GM19324 (cell line): Measurements from ENCODE around the gene STX3.
"Not testable (repeated sequence)": the region's sequence is repeated elsewhere in the genome, so short reads cannot be mapped to it uniquely, and the experiment has no call there.

Source experiments
- ATAC-seq: cut with Tn5 transposase; IDR thresholded peaks from one replicate; pipeline ENCODE4 v1.9.1; 2021; ENCODE audit warnings: mild to moderate bottlenecking, moderate library complexity; ENCODE audit not compliant: unreplicated experiment, low FRiP score

The STX3 gene

DNA sequence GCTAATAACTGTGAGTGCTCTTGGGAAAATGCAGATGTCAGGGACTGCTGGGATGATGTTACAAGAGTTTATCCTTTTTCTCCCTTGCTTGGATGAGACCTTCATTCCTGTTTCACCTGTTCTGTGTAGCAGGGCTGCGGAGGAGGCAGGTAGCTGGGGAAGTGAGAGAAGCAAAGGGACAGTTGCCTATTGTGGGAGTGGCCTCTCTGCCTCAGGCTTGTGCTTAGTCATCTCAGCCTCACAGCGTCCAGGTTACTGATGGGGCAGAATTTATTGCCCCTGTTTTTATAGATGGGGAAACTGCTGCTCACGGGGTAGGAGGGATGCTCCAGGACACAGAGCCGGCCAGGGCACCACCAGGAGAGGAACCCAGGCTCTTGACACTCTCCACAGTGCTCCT, 1.7 kb downstream of the STX3 start:
- ATAC-seq = no peak

DNA sequence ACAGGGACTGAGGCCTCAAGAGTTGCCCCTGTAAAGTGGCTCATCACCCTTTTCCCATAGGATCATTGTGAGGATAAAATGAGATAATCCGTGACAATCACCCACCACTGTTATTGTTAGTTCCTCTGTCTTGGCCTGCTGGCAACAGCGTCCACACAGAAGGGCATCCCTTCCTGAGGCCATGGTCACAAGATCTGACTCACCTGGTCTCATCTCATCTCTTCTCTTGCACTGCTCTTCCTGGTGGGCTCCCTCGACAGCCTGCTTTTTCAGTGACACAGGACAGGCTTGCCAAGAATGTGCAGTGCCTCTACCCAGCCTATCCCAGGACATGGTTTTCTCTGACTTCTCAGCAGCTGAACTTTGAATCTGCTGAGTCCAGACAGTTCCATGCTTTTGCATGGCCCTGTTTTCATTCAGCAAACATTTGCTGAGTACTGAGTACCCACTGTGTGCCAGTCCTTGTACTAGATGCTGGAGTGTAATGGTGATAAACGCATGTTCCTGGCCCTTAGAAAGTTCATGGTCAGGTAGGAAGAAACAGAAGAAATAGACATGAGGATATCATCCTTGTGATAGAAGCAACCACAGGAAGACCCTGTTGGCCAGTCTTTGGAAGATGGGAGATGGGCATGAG, 3.3 kb downstream of the STX3 start:
- no peak for ATAC-seq

DNA sequence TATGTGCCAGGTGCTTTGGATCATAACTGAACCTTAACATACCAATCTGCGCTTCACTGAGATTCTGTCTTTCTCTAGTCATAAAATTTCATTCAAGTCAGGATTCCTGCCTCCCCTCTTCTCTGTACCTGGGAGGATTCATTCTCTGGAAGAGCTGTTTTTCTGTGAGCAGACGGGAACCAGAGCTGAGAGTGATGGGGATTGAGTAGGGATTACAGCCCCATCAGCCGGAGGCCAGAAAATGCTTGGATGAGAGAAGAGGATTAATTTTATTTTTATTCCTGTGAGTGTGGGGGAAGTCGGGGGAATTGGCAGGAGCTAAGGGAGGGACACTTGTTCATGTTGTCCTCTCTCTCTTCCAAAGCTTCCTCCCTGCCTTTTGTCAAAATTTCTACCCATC, 4.7 kb downstream of the STX3 start:
- no peak for ATAC-seq

DNA sequence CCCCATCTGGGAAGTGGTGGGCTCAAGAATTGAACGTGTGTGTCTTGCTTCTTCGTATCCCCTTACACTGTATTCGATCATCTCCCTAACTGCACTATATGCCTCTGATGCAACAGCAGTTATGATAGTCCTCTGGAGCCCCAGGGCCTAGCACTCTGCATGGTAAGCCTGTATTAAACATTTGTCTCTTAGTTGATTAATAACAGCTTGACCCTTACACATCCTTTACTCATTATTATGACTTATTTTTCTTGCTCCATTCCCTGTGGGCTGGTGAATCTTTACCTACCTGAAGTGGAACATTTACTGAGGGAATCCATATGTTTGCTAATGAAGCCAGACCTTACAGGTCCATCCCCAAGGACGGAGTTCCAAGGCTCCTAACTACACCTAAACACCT, 5.6 kb downstream of the STX3 start:
- ATAC-seq = no peak

DNA sequence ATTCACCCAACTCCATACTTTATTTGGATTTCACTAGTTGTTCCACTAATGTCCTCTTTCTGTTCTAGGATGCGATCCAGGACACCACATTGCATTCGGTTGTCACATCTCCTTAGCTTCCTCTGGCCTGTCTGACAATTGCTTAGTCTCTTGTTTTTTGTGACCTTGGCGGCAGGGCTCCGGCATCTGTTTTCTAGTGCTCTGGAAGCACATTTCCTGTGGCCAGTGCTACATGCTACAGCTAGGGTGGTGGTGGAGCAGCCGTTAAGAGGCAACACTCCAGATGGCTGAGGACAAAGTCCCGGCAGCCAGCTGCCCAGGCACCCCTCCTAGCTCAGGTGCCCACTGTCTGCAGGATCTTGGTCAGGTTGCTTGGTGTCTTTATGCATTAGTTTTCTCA, 6.8 kb downstream of the STX3 start:
- ATAC-seq = no peak

DNA sequence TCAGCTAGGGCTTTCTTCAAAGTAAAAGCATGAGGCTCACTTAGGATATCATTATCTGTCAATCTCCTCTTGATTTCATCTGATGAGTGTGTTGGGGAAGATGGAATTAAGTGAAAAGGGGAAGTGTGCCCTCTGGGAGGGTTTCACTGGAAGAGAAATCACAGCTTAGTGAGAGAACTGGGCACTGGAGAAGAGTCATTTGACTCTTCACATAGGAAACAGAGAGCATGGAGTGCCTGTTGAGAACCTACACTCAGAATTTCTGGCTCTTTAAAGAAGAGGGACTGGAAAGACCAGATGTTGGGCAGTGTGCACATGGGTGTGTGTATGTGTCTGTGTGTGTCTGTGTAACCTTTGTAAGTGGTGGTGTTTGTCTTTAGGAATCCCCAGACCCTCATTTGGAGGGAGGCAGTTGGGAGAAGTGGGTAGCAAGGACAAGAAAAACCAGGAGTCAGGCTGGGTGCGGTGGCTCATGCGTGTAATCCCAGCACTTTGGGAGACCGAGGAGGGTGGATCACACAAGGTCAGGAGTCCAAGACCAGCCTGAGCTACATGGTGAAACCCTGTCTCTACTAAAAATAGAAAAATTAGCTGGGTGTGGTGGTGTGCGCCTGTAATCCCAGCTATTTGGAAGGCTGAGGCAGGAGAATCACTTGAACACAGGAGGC, 10.0 kb downstream of the STX3 start:
- no peak for ATAC-seq

DNA sequence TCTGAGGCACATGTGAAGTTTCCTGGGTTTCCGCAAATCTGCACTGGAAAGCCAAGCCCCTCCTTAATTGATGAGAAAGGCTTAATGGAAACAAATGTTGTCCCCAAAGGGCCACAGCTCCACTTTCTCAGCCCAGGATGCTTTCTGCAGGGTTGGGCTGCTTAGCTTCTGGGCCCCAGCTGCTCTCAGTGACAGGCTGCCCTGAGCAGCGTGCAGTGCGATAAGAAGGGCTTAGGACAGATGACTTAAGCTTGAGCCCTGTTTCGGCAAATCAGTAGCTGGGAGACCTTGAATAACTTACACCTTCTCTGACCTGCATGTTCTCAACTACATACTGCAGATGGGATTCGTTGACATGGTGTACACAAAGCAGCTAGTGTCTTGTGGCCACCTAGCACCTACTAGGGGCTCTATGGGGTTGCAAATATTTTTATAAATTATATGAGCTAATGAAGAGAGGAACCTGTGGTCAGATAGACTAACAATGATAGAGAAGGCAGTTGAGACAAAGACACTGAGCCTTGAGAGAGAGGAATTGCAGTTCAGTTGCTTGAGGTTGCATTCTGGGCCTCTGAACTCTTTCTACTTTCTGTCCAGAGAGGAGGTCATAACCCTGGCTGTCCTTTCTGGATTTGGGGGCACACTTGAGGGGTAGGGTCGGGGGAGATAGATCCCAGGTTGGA, 11.5 kb downstream of the STX3 start:
- ATAC-seq = no peak

DNA sequence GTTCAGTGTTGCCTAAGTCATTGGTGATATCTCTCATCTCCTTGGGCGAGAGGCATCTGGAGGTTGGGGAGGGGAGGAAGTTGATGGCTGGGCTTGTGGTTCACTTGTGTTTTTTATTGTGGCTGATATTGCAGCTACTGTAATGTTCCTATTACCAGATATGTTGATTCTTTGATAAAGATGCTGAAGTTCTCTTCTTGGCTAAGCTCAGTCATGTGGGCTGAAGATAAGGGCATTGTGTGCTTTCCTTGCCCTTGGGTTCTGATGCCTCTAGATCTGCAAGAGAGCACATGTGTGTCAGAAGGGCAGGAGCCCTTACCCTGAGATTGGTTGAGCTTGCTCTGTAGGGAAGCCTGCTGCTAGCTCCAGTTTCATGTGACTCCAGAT, 12.0 kb downstream of the STX3 start:
- no peak for ATAC-seq

DNA sequence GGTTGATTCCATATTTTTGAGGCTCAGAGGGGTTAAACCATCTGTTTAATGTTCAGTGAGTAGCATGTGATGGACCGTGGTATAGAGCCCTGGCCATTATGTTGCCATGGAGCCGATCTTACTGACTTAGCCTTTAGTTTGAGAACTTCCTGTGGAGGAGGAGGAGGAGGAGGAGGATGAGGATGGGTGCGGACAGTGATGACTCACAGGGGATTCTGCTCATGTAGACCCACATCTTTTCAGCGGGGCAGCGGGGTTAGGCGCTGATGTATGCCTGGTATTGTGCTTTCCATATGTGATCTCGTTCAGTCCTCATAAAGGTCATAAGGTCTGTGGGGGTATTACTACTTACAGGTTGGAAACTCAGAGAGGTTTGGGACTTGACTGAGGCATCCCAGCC, 13.9 kb downstream of the STX3 start:
- no peak for ATAC-seq

DNA sequence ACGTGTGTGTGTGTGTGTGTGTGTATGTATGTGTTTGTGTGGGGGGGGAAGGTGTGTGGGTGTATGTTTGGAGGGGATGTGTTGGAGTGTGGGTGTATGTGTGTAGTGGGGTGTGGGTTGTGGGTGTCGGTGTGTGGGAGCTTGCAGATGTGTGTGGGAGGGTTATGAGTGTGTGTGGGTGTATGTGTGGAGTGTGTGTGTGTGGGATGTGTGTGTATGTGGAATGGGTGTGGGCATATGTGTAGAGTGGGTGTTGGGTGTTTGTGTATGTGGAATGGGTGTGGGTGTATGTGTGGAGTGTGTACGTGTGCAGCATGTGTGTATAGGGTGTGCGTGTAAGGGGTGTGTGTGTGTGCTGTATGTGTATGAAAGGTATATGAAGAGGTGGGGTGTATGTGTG, 14.7 kb downstream of the STX3 start:
- ATAC-seq = no peak

DNA sequence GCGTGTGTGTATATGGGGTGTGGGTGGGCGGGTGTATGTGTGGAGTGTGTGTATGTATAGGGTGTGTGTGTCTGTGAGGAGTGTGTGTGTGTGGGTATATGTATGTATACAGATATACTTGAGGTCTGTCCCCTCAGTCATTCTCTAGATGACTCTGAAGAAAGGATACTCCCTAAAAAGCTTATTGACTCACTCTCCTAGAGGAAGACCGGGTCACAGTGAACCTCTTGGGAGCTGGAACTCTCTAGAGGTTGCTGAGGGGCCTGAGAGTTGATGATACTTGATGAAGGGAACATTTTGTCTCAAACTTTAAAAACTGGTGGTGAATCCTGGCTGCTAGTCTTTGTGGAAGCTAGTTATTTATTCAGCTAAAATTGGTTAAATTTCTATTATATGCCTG, 15.1 kb downstream of the STX3 start:
- ATAC-seq = no peak

DNA sequence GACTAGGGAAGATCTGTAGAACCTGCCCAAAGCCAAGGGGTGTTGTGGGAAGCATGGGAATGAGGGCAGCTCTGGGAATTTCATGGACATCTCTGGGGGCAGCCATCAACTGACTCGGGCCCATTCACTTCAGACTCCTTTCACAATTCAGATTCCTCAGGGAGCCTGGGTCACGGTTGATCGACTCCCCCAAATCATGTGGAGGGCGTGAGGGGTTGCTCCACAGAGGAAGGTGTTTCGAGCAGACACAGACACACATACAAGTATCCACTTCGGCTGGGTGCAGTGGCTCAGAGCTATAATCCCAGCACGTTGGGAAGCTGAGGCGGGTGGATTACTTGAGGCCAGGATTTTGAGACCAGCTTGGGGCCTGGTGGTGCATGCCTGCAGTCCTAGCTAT, 15.7 kb downstream of the STX3 start:
- ATAC-seq = no peak

DNA sequence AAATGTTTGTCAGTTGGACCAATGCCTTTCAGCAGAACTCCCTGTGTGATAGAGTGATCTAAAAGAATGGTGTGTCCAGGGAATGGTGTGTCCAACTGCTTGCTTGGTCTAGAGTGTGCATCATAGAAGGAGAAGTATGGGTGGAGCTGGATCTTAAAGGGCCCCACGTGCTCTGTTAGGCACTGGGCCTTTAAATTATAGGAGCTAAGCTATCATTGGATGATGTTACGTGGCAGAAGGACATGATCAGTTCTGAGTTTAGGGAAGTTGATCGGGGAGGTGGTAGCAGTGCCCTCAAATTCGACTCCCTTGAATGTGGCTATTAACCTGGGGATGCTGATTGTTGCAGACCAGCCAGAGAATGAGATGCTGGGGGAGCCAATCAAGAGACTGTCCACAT, 16.4 kb downstream of the STX3 start:
- no peak for ATAC-seq

DNA sequence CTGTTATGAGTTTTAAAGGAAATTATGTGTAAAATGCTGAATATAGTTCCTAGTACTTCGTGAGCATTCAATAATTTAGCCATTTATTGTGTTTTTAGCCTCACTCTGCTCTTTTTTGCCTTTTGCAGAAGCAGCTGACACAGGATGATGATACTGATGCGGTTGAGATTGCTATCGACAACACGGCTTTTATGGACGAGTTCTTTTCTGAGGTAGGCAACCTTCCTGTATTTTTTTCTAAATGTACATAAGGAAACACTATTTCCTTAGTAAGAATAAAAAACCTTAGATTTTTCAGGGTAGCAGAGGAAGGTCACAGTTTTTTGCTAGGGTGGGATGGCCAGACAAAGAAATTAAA, 17.9 kb downstream of the STX3 start:
- no peak for ATAC-seq

DNA sequence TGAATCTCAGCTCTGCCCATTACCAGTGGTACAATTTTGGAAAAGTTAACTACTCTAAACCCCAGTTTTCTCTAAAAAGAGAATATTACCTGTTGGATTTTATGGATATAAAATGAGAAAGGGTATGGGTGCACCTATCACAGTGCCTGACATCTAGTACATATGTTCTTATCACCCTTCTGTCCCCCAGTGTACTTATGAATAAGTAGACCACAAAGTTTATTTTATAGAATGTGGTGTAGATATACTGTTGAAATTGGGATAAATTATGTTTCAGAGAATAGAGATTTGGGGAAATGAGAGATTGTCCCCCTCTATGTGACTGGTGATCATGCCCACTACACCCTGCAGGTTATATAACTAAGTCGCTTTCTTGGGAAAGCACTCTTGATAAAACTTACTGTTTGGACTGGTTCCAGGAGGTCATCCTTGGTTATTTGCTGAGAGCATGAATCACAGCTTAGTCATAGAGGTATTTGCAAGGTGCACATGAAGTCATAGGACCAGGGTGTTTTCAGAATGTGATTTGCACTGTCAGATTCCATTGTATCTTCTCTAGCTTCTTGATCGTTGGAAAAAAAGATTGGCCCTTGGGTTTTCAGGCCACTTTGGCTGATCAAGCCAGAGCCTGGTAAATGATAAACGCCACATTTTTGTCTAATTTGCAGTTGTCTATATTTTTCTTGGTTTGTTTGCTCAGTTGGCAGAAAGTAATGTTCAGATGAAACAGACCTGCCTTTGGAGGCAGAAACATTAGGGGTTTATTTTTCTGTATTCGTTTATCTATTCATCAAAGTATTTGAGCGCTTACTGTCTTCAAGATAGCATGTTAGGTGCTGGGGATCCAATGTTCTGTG, 21.3 kb downstream of the STX3 start:
- ATAC-seq = no peak

DNA sequence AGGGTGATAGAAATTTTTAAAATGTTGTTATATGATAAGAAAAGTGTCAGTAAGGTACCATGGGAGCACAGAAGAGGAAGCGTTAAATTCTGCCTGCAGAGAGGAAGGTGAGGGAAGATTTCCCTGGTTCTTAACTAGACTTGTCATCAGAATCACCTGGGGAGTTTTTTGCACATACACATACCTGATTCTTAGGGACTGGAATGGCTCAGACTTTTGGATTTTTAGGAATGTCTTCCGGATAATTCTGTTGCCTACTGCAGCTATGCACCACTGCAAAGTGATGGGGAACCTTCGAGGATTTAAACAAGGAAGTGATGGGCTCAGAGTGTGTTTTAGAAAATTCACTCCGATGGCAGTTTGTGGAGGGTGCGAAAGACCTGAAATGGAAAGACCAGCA, 21.9 kb downstream of the STX3 start:
- ATAC-seq = no peak

DNA sequence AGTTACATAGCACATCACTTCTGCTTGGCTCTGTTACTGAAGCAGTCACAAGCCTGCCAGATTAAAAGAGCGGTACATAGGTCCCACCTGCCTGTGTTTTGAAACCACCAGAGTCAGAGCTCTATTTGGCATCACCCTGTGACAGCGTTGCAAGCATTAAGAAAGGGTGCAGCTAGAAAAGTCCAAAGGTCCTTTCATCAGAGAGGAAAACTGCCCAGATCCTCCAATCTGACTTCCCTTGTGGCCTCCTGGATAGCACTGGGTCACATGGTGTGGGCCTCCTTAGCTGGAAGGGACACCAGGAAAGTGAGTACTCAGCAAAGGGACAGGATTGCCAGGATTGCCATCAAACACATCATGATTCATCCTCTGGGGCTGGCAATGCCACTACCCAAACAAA, 22.9 kb downstream of the STX3 start:
- ATAC-seq = no peak

DNA sequence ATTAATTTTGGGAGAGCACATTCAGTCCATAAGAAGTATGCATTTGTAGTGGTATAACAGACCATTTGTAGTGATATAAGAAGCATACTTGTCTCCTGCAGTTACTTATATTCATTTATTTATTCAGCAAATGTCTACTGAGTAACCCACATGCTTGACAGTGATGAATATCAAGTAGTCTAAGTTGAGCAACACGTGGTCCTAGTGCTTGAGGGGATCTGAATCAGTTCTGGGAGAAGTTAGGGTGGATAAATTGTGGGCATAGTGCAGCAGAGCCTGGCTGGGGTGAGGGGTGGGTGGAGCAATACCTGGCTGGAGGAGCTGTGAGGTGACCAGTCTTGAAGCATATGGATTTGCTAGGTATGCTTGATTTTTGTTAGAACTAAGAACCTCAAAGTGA, 24.3 kb downstream of the STX3 start:
- no peak for ATAC-seq

DNA sequence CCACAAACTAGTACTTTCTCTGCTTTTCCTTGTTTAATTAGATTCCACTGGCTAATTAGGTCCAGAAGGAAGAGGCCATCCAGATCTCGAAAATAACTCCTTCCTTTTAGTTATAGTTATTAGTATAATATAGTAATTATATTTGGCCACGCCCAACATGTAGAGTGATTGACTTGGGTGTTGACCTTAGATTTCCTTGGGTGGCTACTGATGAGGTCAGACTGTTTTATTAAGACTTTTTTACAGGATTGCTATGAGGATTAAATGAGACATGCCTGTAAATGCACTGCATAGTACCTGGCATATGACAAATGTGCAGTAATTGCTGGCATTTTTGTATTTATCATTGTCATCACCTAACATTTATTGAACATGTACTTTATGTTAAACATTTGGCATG, 26.9 kb downstream of the STX3 start:
- ATAC-seq = no peak

DNA sequence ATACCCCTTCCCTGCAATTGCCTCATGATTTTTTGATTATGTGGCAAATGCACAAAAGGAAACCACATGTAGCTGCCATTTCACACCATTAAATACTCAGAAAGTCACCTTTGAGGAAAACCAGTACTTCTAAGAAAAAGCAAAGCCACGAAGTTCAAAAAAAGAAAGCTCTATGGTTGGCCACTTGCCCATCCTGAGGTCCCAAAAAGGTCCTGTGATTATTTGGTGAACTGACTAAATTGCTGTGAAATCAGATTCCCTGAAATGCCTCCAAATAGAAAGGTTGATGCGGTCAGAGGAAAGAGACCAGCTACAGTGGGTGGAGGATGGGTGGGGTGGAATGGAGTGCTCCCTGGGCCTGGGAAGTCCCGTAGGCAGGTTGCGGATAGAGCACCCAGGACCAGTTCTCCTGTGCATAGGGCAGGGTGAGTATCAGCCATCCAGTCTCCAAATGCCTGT, 28.5 kb downstream of the STX3 start:
- no peak for ATAC-seq

DNA sequence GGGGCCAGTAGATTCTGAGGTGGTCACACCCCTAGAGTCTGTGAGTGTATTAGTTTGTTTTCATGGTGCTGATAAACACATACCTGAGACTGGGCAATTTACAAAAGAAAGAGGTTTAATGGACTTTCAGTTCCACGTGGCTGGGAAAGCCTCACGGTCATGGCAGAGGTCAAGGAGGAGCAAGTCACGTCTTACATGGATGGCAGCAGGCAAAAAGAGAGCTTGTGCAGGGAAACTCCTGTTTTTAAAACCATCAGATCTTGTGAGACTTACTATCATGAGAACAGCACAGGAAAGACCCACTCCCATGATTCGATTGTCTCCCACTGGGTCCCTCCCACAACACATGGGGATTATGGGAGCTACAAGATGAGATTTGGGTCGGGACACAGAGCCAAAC, 29.3 kb downstream of the STX3 start:
- not testable (repeated sequence) for ATAC-seq
